Prostate gland (tissue), 2 donors: Measurements from ENCODE around the gene STARD6. TPM values are rescaled to one million over a fixed set of nuclear protein-coding genes. Genes with fewer than 3 reads are reported as not detected.
"Not testable (repeated sequence)": the region's sequence is repeated elsewhere in the genome, so short reads cannot be mapped to it uniquely, and the experiment has no call there.

ENCODE experiments used
- DNase-seq: peaks from one replicate; pipeline ENCODE4 v3.0.0-alpha.2; 2019; ENCODE audit warnings: low spot score
- H3K27ac ChIP-seq, 2 donors: fragments of 200-600 bp; sonication (generic); 2 replicates each; pipeline ENCODE4 v1.5.1; 2017 to 2019
- H3K27me3 ChIP-seq: fragments of 200-600 bp; sonication (generic); replicated peaks from 2 replicates; pipeline ENCODE4 v1.5.1; 2019; ENCODE audit not compliant: insufficient read depth
- H3K36me3 ChIP-seq, 2 donors: fragments of 200-600 bp; sonication (generic); 1 replicate in 1 of 2; 2 replicates in 1 of 2; pipeline versions ENCODE4 v1.5.1 to v1.8.1; 2017 to 2019
- H3K4me1 ChIP-seq: fragments of 200-600 bp; sonication (generic); replicated peaks from 2 replicates; pipeline ENCODE4 v1.5.1; 2019
- H3K4me3 ChIP-seq, 2 donors: fragments of 200-600 bp; sonication (generic); 2 replicates each; pipeline ENCODE4 v1.5.1; 2017 to 2019
- H3K9me3 ChIP-seq: fragments of 200-600 bp; sonication (generic); 2 replicates; pipeline ENCODE4 v1.5.1; 2017
- POLR2A ChIP-seq: fragments of 450-650 bp; IDR thresholded peaks from one replicate; pipeline ENCODE4 v1.6.1; 2016; ENCODE audit warnings: antibody characterized with exemption, mild to moderate bottlenecking
- POLR2AphosphoS5 ChIP-seq: sonication (generic); formaldehyde crosslinking; IDR thresholded peaks from one replicate; pipeline ENCODE4 v1.6.1; 2017; ENCODE audit warnings: antibody characterized with exemption
- WGBS: methylation state at CpG from one replicate; pipeline ENCODE4 v1.1.5; 2018; 5-methylcytosine and 5-hydroxymethylcytosine counted together
- intact Hi-C: fragments of 100-400 bp; cut with DNase I; formaldehyde crosslinking; loops from one replicate; pipeline ENCODE4 v1.14.2; 2022
- total RNA-seq, 2 donors: library from RNA; depleted of rRNA; stranded (reverse); fragments of >200 nt; gene quantifications; one replicate each; pipeline ENCODE4 v1.1.0, GENCODE V29; 2016
- TF ChIP-seq, protein P1 (sequence below), 4 experiments: fragments of 200-600 bp in 2 of 4; fragments of 450-650 bp in 2 of 4; sonication (generic) in 2 of 4; IDR thresholded peaks; 1 replicate in 3 of 4; 2 replicates in 1 of 4; pipeline ENCODE4 v1.5.1; 2016 to 2019; ENCODE audit warnings: antibody characterized with exemption in 4 of 4, mild to moderate bottlenecking in 2 of 4, moderate library complexity in 2 of 4

STARD6 gene
- total RNA-seq, 2 donors from 2014 or later = not detected

GRCh38 chr18:54323970-54324369 lies 33.7 kb downstream of the STARD6 start:
- TF ChIP-seq, protein P1, sequence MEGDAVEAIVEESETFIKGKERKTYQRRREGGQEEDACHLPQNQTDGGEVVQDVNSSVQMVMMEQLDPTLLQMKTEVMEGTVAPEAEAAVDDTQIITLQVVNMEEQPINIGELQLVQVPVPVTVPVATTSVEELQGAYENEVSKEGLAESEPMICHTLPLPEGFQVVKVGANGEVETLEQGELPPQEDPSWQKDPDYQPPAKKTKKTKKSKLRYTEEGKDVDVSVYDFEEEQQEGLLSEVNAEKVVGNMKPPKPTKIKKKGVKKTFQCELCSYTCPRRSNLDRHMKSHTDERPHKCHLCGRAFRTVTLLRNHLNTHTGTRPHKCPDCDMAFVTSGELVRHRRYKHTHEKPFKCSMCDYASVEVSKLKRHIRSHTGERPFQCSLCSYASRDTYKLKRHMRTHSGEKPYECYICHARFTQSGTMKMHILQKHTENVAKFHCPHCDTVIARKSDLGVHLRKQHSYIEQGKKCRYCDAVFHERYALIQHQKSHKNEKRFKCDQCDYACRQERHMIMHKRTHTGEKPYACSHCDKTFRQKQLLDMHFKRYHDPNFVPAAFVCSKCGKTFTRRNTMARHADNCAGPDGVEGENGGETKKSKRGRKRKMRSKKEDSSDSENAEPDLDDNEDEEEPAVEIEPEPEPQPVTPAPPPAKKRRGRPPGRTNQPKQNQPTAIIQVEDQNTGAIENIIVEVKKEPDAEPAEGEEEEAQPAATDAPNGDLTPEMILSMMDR (IDR thresholded peaks at IDR 0.05) = no peak
- TF ChIP-seq POLR2A = no peak
- no peak for TF ChIP-seq POLR2AphosphoS5
- no peak overlapping the region for H3K4me3 ChIP-seq
- no peaks in the 10 kb centered on the region for H3K27me3 ChIP-seq
- WGBS = 81% methylated on average over 2 of the region's 2 CpGs
- intact Hi-C loops = no loop called here
- no peak overlapping the region for H3K27ac ChIP-seq
- H3K36me3 ChIP-seq = no peaks in the 10 kb centered on the region
- no peaks in the 10 kb centered on the region for H3K9me3 ChIP-seq
- no peaks in the 10 kb centered on the region for H3K4me1 ChIP-seq
- DNase-seq = no peak

- TF ChIP-seq, protein P1 (IDR thresholded peaks at IDR 0.05) = no peak
- TF ChIP-seq POLR2AphosphoS5 = no peak
- TF ChIP-seq POLR2A = no peak
- intact Hi-C loops = no loop called here
- DNase-seq = no peak
These were observed 34.1 kb downstream of the STARD6 start for GRCh38 chr18:54323561-54323960.

DNA sequence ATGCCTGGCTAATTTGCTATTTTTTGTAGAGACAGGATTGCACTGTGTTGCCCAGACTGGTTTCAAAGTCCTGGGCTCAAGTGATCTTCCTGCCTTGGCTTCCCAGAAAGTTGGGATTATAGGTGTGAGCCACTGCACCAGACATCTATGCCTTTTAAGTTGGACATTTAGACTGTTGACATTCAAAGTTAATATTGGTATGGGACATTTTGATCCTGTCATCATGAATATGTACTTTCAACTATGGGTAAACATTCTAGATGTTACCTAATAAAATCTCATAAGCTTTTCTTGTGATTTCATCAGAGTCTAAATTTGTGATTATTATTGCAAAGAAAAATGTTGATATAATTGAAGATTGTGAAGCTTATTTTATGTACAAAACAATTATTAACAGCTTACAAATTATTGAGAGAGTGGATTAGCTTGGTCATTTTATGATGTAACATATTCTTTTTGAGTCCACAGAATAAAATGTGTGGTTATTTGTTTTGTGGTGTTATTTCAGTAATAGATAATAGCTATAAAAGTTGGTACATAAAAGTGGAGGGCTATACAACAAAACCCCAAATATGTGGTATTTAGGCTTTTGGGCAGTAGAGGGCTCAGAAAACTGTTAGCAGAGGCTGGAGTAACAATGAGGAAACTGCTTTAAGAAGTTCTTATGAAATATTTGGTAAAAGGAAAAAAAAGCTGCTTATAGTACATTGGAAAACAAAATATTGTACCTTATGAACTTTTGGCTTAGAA lies 41.4 kb downstream of the STARD6 start:
- no peak for TF ChIP-seq POLR2A
- TF ChIP-seq POLR2AphosphoS5 = peak; percentile 37
- no peaks in the 10 kb centered on the region for H3K36me3 ChIP-seq
- intact Hi-C loops = no loop called here
- H3K9me3 ChIP-seq = no peaks in the 10 kb centered on the region
- H3K27me3 ChIP-seq = no peaks in the 10 kb centered on the region
- DNase-seq = no peak
- H3K4me3 ChIP-seq = no peak overlapping the region
- H3K27ac ChIP-seq = no peak overlapping the region
- H3K4me1 ChIP-seq = no peaks in the 10 kb centered on the region

More at GRCh38 chr18:54323561-54323960, 34.1 kb downstream of the STARD6 start:
- Histone ChIP-seq H3K9me3 (no peaks in the 10 kb centered on the region), H3K36me3 (no peaks in the 10 kb centered on the region), H3K27ac (no peak overlapping the region), H3K4me1 (no peaks in the 10 kb centered on the region), H3K27me3 (no peaks in the 10 kb centered on the region), H3K4me3 (no peak overlapping the region)

GRCh38 chr18:54309564-54309963 lies 48.1 kb downstream of the STARD6 start:
- intact Hi-C loops, H3K36me3 ChIP-seq, H3K27ac ChIP-seq, H3K4me3 ChIP-seq, H3K27me3 ChIP-seq, H3K9me3 ChIP-seq, H3K4me1 ChIP-seq, DNase-seq: not testable (repeated sequence)
- WGBS = 83% methylated on average over 8 of the region's 8 CpGs

DNA sequence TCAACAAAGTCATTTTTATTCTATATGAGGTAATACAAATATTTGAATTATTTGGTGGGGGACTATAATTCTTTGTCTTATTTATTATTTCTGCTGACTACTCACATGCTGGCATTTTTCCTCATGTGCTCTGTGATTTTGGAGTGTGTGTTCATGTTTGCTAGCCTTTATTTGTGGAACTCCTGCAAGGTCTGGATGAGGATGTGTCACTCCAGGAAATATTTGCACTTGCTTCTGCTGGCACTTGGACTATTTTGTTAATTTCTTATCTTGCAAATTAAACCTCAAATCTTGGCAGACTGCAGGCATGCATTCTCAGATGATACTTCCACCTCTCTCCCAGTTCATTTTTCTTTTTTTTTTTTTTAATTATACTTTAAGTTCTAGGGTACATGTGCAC lies 54.2 kb downstream of the STARD6 start:
- intact Hi-C loops = no loop called here
- H3K9me3 ChIP-seq = no peaks in the 10 kb centered on the region
- H3K27me3 ChIP-seq = no peaks in the 10 kb centered on the region
- H3K36me3 ChIP-seq = no peaks in the 10 kb centered on the region
- TF ChIP-seq, protein P1 (IDR thresholded peaks at IDR 0.05) = no peak
- TF ChIP-seq POLR2AphosphoS5 (no peak), POLR2A (no peak)
- H3K4me3 ChIP-seq = no peak overlapping the region
- no peaks in the 10 kb centered on the region for H3K4me1 ChIP-seq
- no peak for DNase-seq
- no peak overlapping the region for H3K27ac ChIP-seq

DNA sequence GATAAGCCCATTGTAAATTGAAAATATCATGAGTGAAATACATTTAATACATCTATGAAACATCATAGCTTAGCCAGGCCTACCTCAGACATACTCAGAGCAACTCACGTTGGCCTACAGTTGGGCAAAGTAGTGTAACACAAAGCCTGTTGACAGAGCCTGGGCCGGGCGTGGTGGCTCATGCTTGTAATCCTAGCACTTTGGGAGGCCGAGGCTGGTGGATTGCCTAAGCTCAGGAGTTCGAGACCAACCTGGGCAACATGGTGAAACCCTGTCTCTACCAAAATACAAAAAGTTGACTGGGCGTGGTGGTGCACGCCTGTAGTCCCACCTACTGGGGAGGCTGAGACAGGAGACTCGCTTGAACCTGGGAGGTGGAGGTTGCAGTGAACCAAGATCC lies 58.7 kb downstream of the STARD6 start:
- H3K9me3 ChIP-seq, H3K4me1 ChIP-seq, H3K36me3 ChIP-seq, DNase-seq, H3K27me3 ChIP-seq, H3K27ac ChIP-seq, intact Hi-C loops, H3K4me3 ChIP-seq: not testable (repeated sequence)
- WGBS = 93% methylated on average over 8 of the region's 8 CpGs
